GM12878 (cell line): Measurements from ENCODE around the gene UBXN6. TPM values are rescaled to one million over a fixed set of nuclear protein-coding genes. Genes with fewer than 3 reads are reported as not detected.

ENCODE experiments used
- ATAC-seq: fragments of 200-7000 bp; cut with Tn5 transposase; 3 replicates; pipeline ENCODE4 v1.9.1; 2020; ENCODE audit warnings: mild to moderate bottlenecking, moderate library complexity
- BruUV-seq: library from RNA; stranded (reverse); fragments of 400-500 nt; replicated peaks from 2 replicates; lab custom pipeline; 2021; lab: Mats Ljungman, UMichigan
- CTCF ChIA-PET: fragments of 300-600 bp; sonication (Branson Sonifier 250); formaldehyde crosslinking; extraction: SDS; loops from one replicate; lab custom pipeline; 2021; ENCODE audit warnings: inconsistent platforms; lab: Yijun Ruan, JAX
- POLR2A ChIA-PET: fragments of 350-600 bp; formaldehyde crosslinking; extraction: SDS; loops from one replicate; lab custom pipeline; 2021; ENCODE audit warnings: inconsistent platforms; lab: Charles Lee
- RAD21 ChIA-PET: fragments of 300-600 bp; sonication (Branson Sonifier 250); formaldehyde crosslinking; loops from one replicate; lab custom pipeline; 2023; ENCODE audit warnings: antibody characterized with exemption; ENCODE audit not compliant: unreplicated experiment; lab: Charles Lee
- SMC1A ChIA-PET: fragments of 300-600 bp; sonication (Branson Sonifier 250); formaldehyde crosslinking; loops from one replicate; lab custom pipeline; 2023; ENCODE audit not compliant: unreplicated experiment, uncharacterized antibody; lab: Charles Lee
- DNase-seq: peaks from one replicate; pipeline ENCODE4 v3.0.0-alpha.2; 2011; ENCODE audit warnings: low read depth, low spot score
- FAIRE-seq: peaks from 3 replicates; lab custom pipeline; 2011; peaks lifted over from hg19 to GRCh38; lab: Jason Lieb, UNC
- H2AFZ ChIP-seq: 2 replicates; pipeline ENCODE4 v1.6.0; 2011; ENCODE audit warnings: low read depth, low read length, control low read depth; ENCODE audit not compliant: control insufficient read depth
- H3K27ac ChIP-seq: 2 replicates; pipeline ENCODE4 v1.5.1; 2011; ENCODE audit warnings: control low read depth; ENCODE audit not compliant: control insufficient read depth, insufficient read depth
- H3K27me3 ChIP-seq, 2 experiments: replicated peaks in 1 of 2; 2 replicates each; pipeline versions ENCODE4 v1.6.0 to v1.6.1; 2011; ENCODE audit warnings: low read length in 1 of 2; ENCODE audit not compliant: control insufficient read depth in 2 of 2, insufficient read depth in 2 of 2
- H3K36me3 ChIP-seq, 2 experiments: 2 replicates each; pipeline ENCODE4 v1.5.1; 2011; ENCODE audit warnings: low read length in 1 of 2; ENCODE audit not compliant: control insufficient read depth in 2 of 2, insufficient read depth in 2 of 2
- H3K4me1 ChIP-seq: 2 replicates; pipeline ENCODE4 v1.6.1; 2011; ENCODE audit warnings: mild to moderate bottlenecking, low read length, moderate library complexity, mixed read lengths; ENCODE audit not compliant: control insufficient read depth, insufficient read depth
- H3K4me2 ChIP-seq: 2 replicates; pipeline ENCODE4 v1.6.0; 2011; ENCODE audit warnings: control low read depth; ENCODE audit not compliant: control insufficient read depth, insufficient read depth
- H3K4me3 ChIP-seq: fragments of 200-600 bp; sonication (generic); 2 replicates; pipeline ENCODE4 v1.5.1; 2016
- H3K79me2 ChIP-seq: 2 replicates; pipeline ENCODE4 v1.6.0; 2011; ENCODE audit warnings: low read length; ENCODE audit not compliant: control insufficient read depth, insufficient read depth
- H3K9ac ChIP-seq: 2 replicates; pipeline ENCODE4 v1.8.0; 2011; ENCODE audit warnings: low read length, control low read depth, mixed read lengths; ENCODE audit not compliant: control insufficient read depth, insufficient read depth
- H3K9me3 ChIP-seq: replicated peaks from 3 replicates; pipeline ENCODE4 v1.5.1; 2011; ENCODE audit warnings: mild to moderate bottlenecking, low read length; ENCODE audit not compliant: control insufficient read depth, insufficient read depth
- H4K20me1 ChIP-seq: 2 replicates; pipeline ENCODE4 v1.6.0; 2011; ENCODE audit not compliant: control insufficient read depth, insufficient read depth
- ATF7 ChIP-seq: fragments of 450-650 bp; IDR thresholded peaks from 2 replicates; pipeline ENCODE4 v1.6.1; 2016; ENCODE audit warnings: low read depth, mild to moderate bottlenecking
- BMI1 ChIP-seq: fragments of 450-650 bp; IDR thresholded peaks from 2 replicates; pipeline ENCODE4 v1.6.1; 2016; ENCODE audit warnings: mild to moderate bottlenecking, moderate library complexity, borderline replicate concordance
- CREM ChIP-seq: IDR thresholded peaks from 2 replicates; pipeline ENCODE4 v1.6.1; 2014; ENCODE audit warnings: antibody characterized with exemption, low read depth
- E4F1 ChIP-seq: fragments of 450-650 bp; IDR thresholded peaks from 2 replicates; pipeline ENCODE4 v1.6.1; 2018; ENCODE audit warnings: borderline replicate concordance, mild to moderate bottlenecking; ENCODE audit not compliant: partially characterized antibody
- JUNB ChIP-seq: IDR thresholded peaks from 2 replicates; pipeline ENCODE4 v1.6.1; 2016; ENCODE audit warnings: antibody characterized with exemption, mild to moderate bottlenecking
- MXI1 ChIP-seq: fragments of 150-350 bp; IDR thresholded peaks from 2 replicates; pipeline ENCODE4 v1.6.1; 2011; ENCODE audit warnings: low read depth, mild to moderate bottlenecking, inconsistent platforms, low read length, improper control_type of control experiment
- NFXL1 ChIP-seq: fragments of 450-650 bp; IDR thresholded peaks from 2 replicates; pipeline ENCODE4 v1.6.1; 2017; ENCODE audit warnings: antibody characterized with exemption, mild to moderate bottlenecking, borderline replicate concordance
- TCF3 ChIP-seq: IDR thresholded peaks from 2 replicates; pipeline ENCODE4 v1.6.1; 2012; ENCODE audit warnings: low read depth, mild to moderate bottlenecking, low read length, borderline replicate concordance; ENCODE audit not compliant: insufficient read depth
- TCF7 ChIP-seq: IDR thresholded peaks from 2 replicates; pipeline ENCODE4 v1.6.1; 2014; ENCODE audit warnings: antibody characterized with exemption, borderline replicate concordance
- WRNIP1 ChIP-seq: IDR thresholded peaks from 2 replicates; pipeline ENCODE4 v1.6.1; 2011; ENCODE audit warnings: low read depth, low read length, improper control_type of control experiment, borderline replicate concordance
- ZZZ3 ChIP-seq: IDR thresholded peaks from 2 replicates; pipeline ENCODE4 v1.6.1; 2011; ENCODE audit warnings: low read depth; ENCODE audit not compliant: control insufficient read depth, insufficient read length
- WGBS: methylation state at CpG from one replicate; pipeline ENCODE4 v1.1.6; 2016; ENCODE audit warnings: low lambda C conversion rate; ENCODE audit not compliant: insufficient replicate concordance, insufficient coverage; ENCODE audit errors: missing lambda C conversion rate; 5-methylcytosine and 5-hydroxymethylcytosine counted together
- in situ Hi-C: fragments of 300-500 bp; cut with MboI; formaldehyde crosslinking; loops from 9 replicates; pipeline ENCODE4 v1.14.3; 2018; ENCODE audit warnings: mixed read lengths
- intact Hi-C: fragments of 100-400 bp; cut with micrococcal nuclease; formaldehyde crosslinking; loops from one replicate; pipeline ENCODE4 v1.14.2; 2022; ENCODE audit not compliant: unreplicated experiment
- polyA plus RNA-seq, 11 experiments: library from polyadenylated mRNA; depleted of rRNA in 4 of 11; unstranded in 6 of 11; stranded (reverse) in 5 of 11; fragments of >200 nt; fragmentation: Nextera tagmentation in 4 of 11; fragmentation: Illumina TruSeq in 1 of 11; extraction: Ambion mirVana in 4 of 11; extraction: Trizol in 1 of 11; gene quantifications; 1 replicate in 1 of 11; 2 replicates in 10 of 11; pipeline versions ENCODE4 v1.2.1 to v1.2.3, GENCODE V29; 2011 to 2016; ENCODE audit warnings: inconsistent platforms in 2 of 11, missing spikeins in 2 of 11, low read depth in 1 of 11
- total RNA-seq, 4 experiments: library from RNA; depleted of rRNA in 3 of 4; stranded (reverse); fragments of >200 nt in 3 of 4; fragmentation: Illumina TruSeq in 1 of 4; extraction: Trizol in 1 of 4; gene quantifications; 2 replicates each; pipeline versions ENCODE4 v1.2.1 to v1.2.3, GENCODE V29; 2013 to 2021

The UBXN6 gene
- total and polyA plus RNA-seq, 10 of the 15 experiments (the other 5 are each of a cell fraction or from before 2014, with no cell fraction given) = 0.47 to 50.8 (median 13.0) TPM

DNA sequence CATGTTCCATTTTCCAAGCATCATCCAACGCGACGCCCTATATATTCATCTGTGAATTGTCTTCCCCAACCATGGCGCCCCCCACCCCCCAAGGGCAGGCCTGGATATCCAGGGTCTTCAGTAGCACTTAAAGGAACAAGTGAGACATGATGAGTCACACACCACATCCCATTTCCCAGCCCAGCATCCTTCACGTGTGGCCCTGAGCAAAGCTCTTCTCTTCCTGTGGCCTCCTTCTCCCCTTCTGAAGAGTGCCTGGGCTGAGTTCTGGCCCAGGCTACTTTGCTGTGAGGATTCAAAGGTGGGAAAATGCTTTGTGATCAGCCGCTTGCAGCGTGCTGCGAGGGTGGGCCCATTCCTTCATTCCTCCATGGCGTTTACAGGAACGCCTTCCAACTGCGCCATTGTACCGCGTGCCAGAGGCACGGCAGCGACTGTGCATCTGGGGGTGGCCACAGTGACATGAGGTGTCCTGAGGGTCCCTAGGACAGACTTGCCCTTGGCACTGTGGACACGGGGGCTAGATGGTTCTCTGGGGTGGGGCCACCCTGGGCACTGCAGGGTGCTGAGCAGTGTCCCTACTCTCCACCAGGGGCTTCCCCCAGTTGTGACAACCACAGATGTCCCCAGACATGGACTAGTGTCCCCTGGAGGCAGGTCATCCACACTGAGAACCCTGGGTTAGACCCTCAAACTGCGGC, 49.0 kb upstream of the UBXN6 start:
- Histone ChIP-seq H2AFZ (no peak overlapping the region), H3K4me1 (no peaks in the 10 kb centered on the region), H4K20me1 (no peaks in the 10 kb centered on the region), H3K4me3 (no peak overlapping the region), H3K4me2 (no peak overlapping the region), H3K27ac (no peak overlapping the region), H3K36me3 (no peaks in the 10 kb centered on the region; a peak in 1 of 4 replicates), H3K27me3 (no peaks in the 10 kb centered on the region), H3K9ac (no peak overlapping the region), H3K9me3 (no peaks in the 10 kb centered on the region), H3K79me2 (no peaks in the 10 kb centered on the region)
- RAD21 ChIA-PET = no interaction called here
- WGBS = 87% methylated on average over 17 of the region's 17 CpGs
- FAIRE-seq (no peak), DNase-seq (no peak), ATAC-seq (no peak; the same call in 2 of the 3 replicates)
- TF ChIP-seq CREM (no peak), BMI1 (no peak), ATF7 (no peak), JUNB (no peak), MXI1 (no peak)
- intact Hi-C loops = no loop called here
- in situ Hi-C loops = no loop called here
- SMC1A ChIA-PET = no interaction called here
- CTCF ChIA-PET = no interaction called here
- POLR2A ChIA-PET = no interaction called here
- BruUV-seq = no TSS peak

GRCh38 chr19:4505570-4506448, 48.2 kb upstream of the UBXN6 start:
- no peak overlapping the region for H3K27ac ChIP-seq
- RAD21 ChIA-PET = no interaction called here
- no peaks in the 10 kb centered on the region for H4K20me1 ChIP-seq
- H3K9me3 ChIP-seq = no peaks in the 10 kb centered on the region
- DNase-seq (no peak), FAIRE-seq (no peak), ATAC-seq (no peak)
- no peaks in the 10 kb centered on the region for H3K4me1 ChIP-seq
- CTCF ChIA-PET = no interaction called here
- SMC1A ChIA-PET = no interaction called here
- BruUV-seq = no TSS peak
- H3K79me2 ChIP-seq = no peaks in the 10 kb centered on the region
- no peak overlapping the region for H3K4me3 ChIP-seq
- WGBS = 97% methylated on average over 28 of the region's 34 CpGs
- no peak overlapping the region for H3K4me2 ChIP-seq
- intact Hi-C loops = no loop called here
- H3K36me3 ChIP-seq = no peaks in the 10 kb centered on the region; a peak in 1 of 4 replicates
- no peaks in the 10 kb centered on the region for H3K27me3 ChIP-seq
- H3K9ac ChIP-seq = no peak overlapping the region
- H2AFZ ChIP-seq = no peak overlapping the region
- in situ Hi-C loops = no loop called here
- POLR2A ChIA-PET = no interaction called here
- TF ChIP-seq NFXL1 (no peak), E4F1 (no peak), TCF3 (no peak), ZZZ3 (no peak), WRNIP1 (no peak), TCF7 (no peak)
